Measurements from ENCODE around the gene GLMN.
"Not testable (repeated sequence)": the region's sequence is repeated elsewhere in the genome, so short reads cannot be mapped to it uniquely, and the experiment has no call there.

GLMN gene

GRCh38 chr1:92274939-92275338, 23.8 kb downstream of the GLMN start:
- H4K20me1 ChIP-seq: peaks cover 0 to 8% (median 0%) of the 10 kb centered on the region in 11 experiments; a peak in 3 of 22 replicates
- no peaks in the 10 kb centered on the region for H3K27me3 ChIP-seq
- no peak for TF ChIP-seq Cebpa-rat (IDR thresholded peaks at IDR 0.05)
- peaks cover 34 to 52% (median 45%) of the 10 kb centered on the region in 10 experiments for H3K4me1 ChIP-seq
- H3K4me3 ChIP-seq: no peak overlapping the region
- H3K4me2 ChIP-seq: peak overlapping the region; percentile 19 to 88 (median 70); a peak in 20 of 22 replicates
- peaks cover 56 to 75% (median 65%) of the 10 kb centered on the region in 11 experiments for H3K36me3 ChIP-seq
- peaks cover 7 to 21% (median 17%) of the 10 kb centered on the region in 11 experiments; a peak in 20 of 22 replicates for H3K9me3 ChIP-seq (replicated peaks in 1 of 11)
- peak overlapping the region in 1 of 11 experiments; percentile 66; a peak in 1 of 22 replicates for H3K27ac ChIP-seq
- H3K9ac ChIP-seq: no peak overlapping the region

- peak overlapping the region in 8 of 11 experiments; percentile 11 to 71 (median 48); a peak in 11 of 22 replicates for H3K27ac ChIP-seq
- H3K27me3 ChIP-seq: no peaks in the 10 kb centered on the region
- no peak for TF ChIP-seq Cebpa-rat (IDR thresholded peaks at IDR 0.05)
- peaks cover 0 to 14% (median 9%) of the 10 kb centered on the region in 11 experiments; a peak in 15 of 22 replicates for H3K9me3 ChIP-seq (replicated peaks in 1 of 11)
- peaks cover 54 to 75% (median 63%) of the 10 kb centered on the region in 11 experiments for H3K36me3 ChIP-seq
- H3K4me1 ChIP-seq: peaks cover 34 to 52% (median 45%) of the 10 kb centered on the region in 10 experiments
- H3K9ac ChIP-seq: peak overlapping the region in 1 of 11 experiments; percentile 28; a peak in 2 of 22 replicates
- H4K20me1 ChIP-seq: peaks cover 0 to 8% (median 0%) of the 10 kb centered on the region in 11 experiments; a peak in 3 of 22 replicates
- H3K4me2 ChIP-seq: peak overlapping the region; percentile 45 to 88 (median 70); a peak in 21 of 22 replicates
- H3K4me3 ChIP-seq: peak overlapping the region in 3 of 10 experiments; percentile 4 to 40 (median 34); a peak in 2 of 20 replicates
Measured at GRCh38 chr1:92273039-92273438, 25.7 kb downstream of the GLMN start.

- peaks cover 0 to 4% (median 0%) of the 10 kb centered on the region in 11 experiments; a peak in 2 of 22 replicates for H3K9me3 ChIP-seq (replicated peaks in 1 of 11)
- TF ChIP-seq Cebpa-rat (IDR thresholded peaks at IDR 0.05): no peak
Measured at GRCh38 chr1:92262516-92262915, 36.3 kb downstream of the GLMN start.

GRCh38 chr1:92259350-92259749, 39.4 kb downstream of the GLMN start:
- Histone ChIP-seq H3K9ac (no peak overlapping the region), H4K20me1 (no peaks in the 10 kb centered on the region), H3K36me3 (peaks cover 67 to 88% (median 77%) of the 10 kb centered on the region in 11 experiments), H3K4me1 (peaks cover 0 to 4% (median 0%) of the 10 kb centered on the region in 10 experiments; a peak in 1 of 20 replicates), H3K27me3 (no peaks in the 10 kb centered on the region), H3K4me2 (no peak overlapping the region), H3K9me3 (replicated peaks in 1 of 11) (peaks cover 15 to 26% (median 20%) of the 10 kb centered on the region in 11 experiments), H3K4me3 (no peak overlapping the region), H3K27ac (no peak overlapping the region)
- no peak for TF ChIP-seq Cebpa-rat (IDR thresholded peaks at IDR 0.05)

More at GRCh38 chr1:92262516-92262915, 36.3 kb downstream of the GLMN start:
- no peaks in the 10 kb centered on the region for H4K20me1 ChIP-seq
- no peak overlapping the region for H3K4me2 ChIP-seq
- H3K27me3 ChIP-seq: no peaks in the 10 kb centered on the region
- no peak overlapping the region for H3K27ac ChIP-seq
- H3K9ac ChIP-seq: no peak overlapping the region
- H3K4me3 ChIP-seq: no peak overlapping the region
- peaks cover 0 to 4% (median 0%) of the 10 kb centered on the region in 10 experiments; a peak in 1 of 20 replicates for H3K4me1 ChIP-seq
- peaks cover 68 to 92% (median 80%) of the 10 kb centered on the region in 11 experiments for H3K36me3 ChIP-seq

GRCh38 chr1:92254714-92255113, 44.1 kb downstream of the GLMN start:
- H3K27me3 ChIP-seq, H3K27ac ChIP-seq, H4K20me1 ChIP-seq: not testable (repeated sequence)

GRCh38 chr1:92244376-92244775, 54.4 kb downstream of the GLMN start:
- Histone ChIP-seq H3K4me1 (no peaks in the 10 kb centered on the region), H3K4me2 (no peak overlapping the region), H3K27ac (no peak overlapping the region), H3K9me3 (replicated peaks in 1 of 11) (no peaks in the 10 kb centered on the region), H3K4me3 (no peak overlapping the region), H4K20me1 (no peaks in the 10 kb centered on the region), H3K36me3 (peaks cover 11 to 44% (median 21%) of the 10 kb centered on the region in 11 experiments), H3K9ac (no peak overlapping the region), H3K27me3 (no peaks in the 10 kb centered on the region)
- TF ChIP-seq Cebpa-rat (IDR thresholded peaks at IDR 0.05): no peak

More at GRCh38 chr1:92254714-92255113, 44.1 kb downstream of the GLMN start:
- H3K4me3 ChIP-seq, H3K4me2 ChIP-seq, H3K4me1 ChIP-seq, H3K9ac ChIP-seq: not testable (repeated sequence)
- peaks cover 18 to 33% (median 25%) of the 10 kb centered on the region in 11 experiments for H3K9me3 ChIP-seq (replicated peaks in 1 of 11)
- H3K36me3 ChIP-seq: peaks cover 54 to 81% (median 68%) of the 10 kb centered on the region in 11 experiments

GRCh38 chr1:92240034-92240433, 58.8 kb downstream of the GLMN start:
- no peak for TF ChIP-seq Cebpa-rat (IDR thresholded peaks at IDR 0.05)
- Histone ChIP-seq H4K20me1 (no peaks in the 10 kb centered on the region), H3K9ac (no peak overlapping the region), H3K36me3 (peaks cover 0 to 7% (median 0%) of the 10 kb centered on the region in 11 experiments; a peak in 5 of 22 replicates), H3K4me2 (no peak overlapping the region), H3K9me3 (replicated peaks in 1 of 11) (no peaks in the 10 kb centered on the region; a peak in 1 of 22 replicates), H3K27me3 (no peaks in the 10 kb centered on the region), H3K4me3 (no peak overlapping the region), H3K4me1 (no peaks in the 10 kb centered on the region), H3K27ac (no peak overlapping the region)

- no peak overlapping the region for H3K4me2 ChIP-seq
- no peak for TF ChIP-seq Cebpa-rat (IDR thresholded peaks at IDR 0.05)
- no peaks in the 10 kb centered on the region for H3K27me3 ChIP-seq
- no peak overlapping the region for H3K9ac ChIP-seq
- H3K9me3 ChIP-seq (replicated peaks in 1 of 11): no peaks in the 10 kb centered on the region; a peak in 1 of 22 replicates
- no peak overlapping the region for H3K27ac ChIP-seq
- H3K4me1 ChIP-seq: no peaks in the 10 kb centered on the region
- H3K4me3 ChIP-seq: no peak overlapping the region
- no peaks in the 10 kb centered on the region for H3K36me3 ChIP-seq
- H4K20me1 ChIP-seq: no peaks in the 10 kb centered on the region
Measured at GRCh38 chr1:92230736-92231135, 68.1 kb downstream of the GLMN start.

GRCh38 chr1:92228401-92228800, 70.4 kb downstream of the GLMN start:
- H3K27me3 ChIP-seq: no peaks in the 10 kb centered on the region
- H3K9me3 ChIP-seq (replicated peaks in 1 of 11): no peaks in the 10 kb centered on the region; a peak in 1 of 22 replicates
- no peak overlapping the region for H3K27ac ChIP-seq
- no peaks in the 10 kb centered on the region for H4K20me1 ChIP-seq
- TF ChIP-seq Cebpa-rat (IDR thresholded peaks at IDR 0.05): no peak
- H3K4me3 ChIP-seq: no peak overlapping the region
- no peaks in the 10 kb centered on the region for H3K4me1 ChIP-seq
- no peaks in the 10 kb centered on the region for H3K36me3 ChIP-seq
- no peak overlapping the region for H3K4me2 ChIP-seq
- H3K9ac ChIP-seq: no peak overlapping the region

GRCh38 chr1:92219028-92219427, 79.8 kb downstream of the GLMN start:
- no peaks in the 10 kb centered on the region; a peak in 1 of 22 replicates for H3K9me3 ChIP-seq (replicated peaks in 1 of 11)
- no peak overlapping the region for H3K27ac ChIP-seq
- no peak overlapping the region for H3K4me2 ChIP-seq
- H3K4me3 ChIP-seq: no peak overlapping the region
- H3K27me3 ChIP-seq: no peaks in the 10 kb centered on the region
- no peak overlapping the region for H3K9ac ChIP-seq
- H4K20me1 ChIP-seq: no peaks in the 10 kb centered on the region
- no peaks in the 10 kb centered on the region for H3K4me1 ChIP-seq
- H3K36me3 ChIP-seq: no peaks in the 10 kb centered on the region
- no peak for TF ChIP-seq Cebpa-rat (IDR thresholded peaks at IDR 0.05)
